Adrenal gland (tissue), 12 donors: Measurements from ENCODE around the gene SLC26A5. TPM values are rescaled to one million over a fixed set of nuclear protein-coding genes. Genes with fewer than 3 reads are reported as not detected.

Source experiments
- DNase-seq, 7 donors: peaks; one replicate each; pipeline ENCODE4 v3.0.0-alpha.2; 2019 to 2020
- H3K27ac ChIP-seq, 5 donors: fragments of 200-600 bp; sonication (generic) in 4 of 5; 1 replicate in 3 of 5; 2 replicates in 2 of 5; pipeline versions ENCODE4 v1.5.1 to v1.8.0; 2016 to 2020; ENCODE audit warnings: mild to moderate bottlenecking in 1 of 5
- H3K27me3 ChIP-seq: fragments of 200-600 bp; 2 replicates; pipeline ENCODE4 v1.8.0; 2021
- H3K36me3 ChIP-seq, 2 donors: fragments of 200-600 bp; replicated peaks in 1 of 2; 1 replicate in 1 of 2; 2 replicates in 1 of 2; pipeline versions ENCODE4 v1.5.1 to v1.8.0; 2018 to 2022
- H3K4me1 ChIP-seq, 2 donors: fragments of 200-600 bp; replicated peaks in 1 of 2; 1 replicate in 1 of 2; 2 replicates in 1 of 2; pipeline versions ENCODE4 v1.5.1 to v1.8.0; 2018 to 2021
- H3K4me3 ChIP-seq, 4 donors: fragments of 200-600 bp; sonication (generic) in 3 of 4; one replicate each; pipeline ENCODE4 v1.5.1; 2016 to 2018
- H3K9me3 ChIP-seq, 3 donors: fragments of 200-600 bp; sonication (generic) in 1 of 3; replicated peaks in 1 of 3; 1 replicate in 2 of 3; 2 replicates in 1 of 3; pipeline versions ENCODE4 v1.5.1 to v1.8.0; 2016 to 2021
- POLR2A ChIP-seq, 2 donors: fragments of 450-650 bp; IDR thresholded peaks; one replicate each; pipeline ENCODE4 v1.6.1; 2017; ENCODE audit warnings: antibody characterized with exemption in 2 of 2, mild to moderate bottlenecking in 2 of 2, moderate library complexity in 1 of 2
- WGBS, 4 donors: extraction: QIAGEN DNeasy Blood & Tissue Kit in 2 of 4; methylation state at CpG; one replicate each; pipeline versions ENCODE4 v1.1.5 to v1.1.7; 2013 to 2017; 5-methylcytosine and 5-hydroxymethylcytosine counted together
- intact Hi-C, 2 donors: fragments of 100-400 bp; cut with DNase I; formaldehyde crosslinking; loops; one replicate each; pipeline versions ENCODE4 v1.14.1 to v1.15.0; 2022 to 2023
- polyA plus RNA-seq, 3 donors: library from polyadenylated mRNA; stranded (reverse); fragments of 200-250 nt in 2 of 3; fragments of 350-450 nt in 1 of 3; fragmentation: Illumina TruSeq in 1 of 3; extraction: RNeasy Lipid Tissue Mini Kit (QIAGEN cat#74804) in 1 of 3; gene quantifications; one replicate each; pipeline ENCODE4 v1.2.3, GENCODE V29; 2013 to 2014
- total RNA-seq, 9 donors: library from RNA; depleted of rRNA in 4 of 9; stranded (reverse); fragments of >200 nt in 4 of 9; fragments of 120-200 nt in 1 of 9; fragmentation: NEBNext Ultra II Directional in 1 of 9; extraction: Animal tissue kit (Norgen Biotek cat#: 25700) in 1 of 9; gene quantifications; one replicate each; pipeline versions ENCODE4 v1.1.0 to v1.2.4, GENCODE V29; 2013 to 2023
- TF ChIP-seq, protein P1 (sequence below), 6 experiments: fragments of 450-650 bp in 4 of 6; fragments of 200-600 bp in 2 of 6; sonication (generic) in 1 of 6; IDR thresholded peaks; 1 replicate in 5 of 6; 2 replicates in 1 of 6; pipeline versions ENCODE4 v1.5.1 to v1.8.0; 2016 to 2021; ENCODE audit warnings: antibody characterized with exemption in 6 of 6, mild to moderate bottlenecking in 2 of 6, moderate library complexity in 1 of 6
- donor health status: healthy with polysubstance abuse.
- donor health status: Bipolar disorder and iron deficiency.
- donor health status: DM: yes; HTN: yes; CAD: no.
- donor health status: DM: no; HTN: no; CAD: no.
- donor health status: DM: no; HTN: no; CAD: no.
- donor health status: DM: yes; HTN: yes; CAD: no.

Gene SLC26A5
- total and polyA plus RNA-seq, 12 donors: 0.14 to 0.56 (median 0.34) TPM; not detected in 3

DNA sequence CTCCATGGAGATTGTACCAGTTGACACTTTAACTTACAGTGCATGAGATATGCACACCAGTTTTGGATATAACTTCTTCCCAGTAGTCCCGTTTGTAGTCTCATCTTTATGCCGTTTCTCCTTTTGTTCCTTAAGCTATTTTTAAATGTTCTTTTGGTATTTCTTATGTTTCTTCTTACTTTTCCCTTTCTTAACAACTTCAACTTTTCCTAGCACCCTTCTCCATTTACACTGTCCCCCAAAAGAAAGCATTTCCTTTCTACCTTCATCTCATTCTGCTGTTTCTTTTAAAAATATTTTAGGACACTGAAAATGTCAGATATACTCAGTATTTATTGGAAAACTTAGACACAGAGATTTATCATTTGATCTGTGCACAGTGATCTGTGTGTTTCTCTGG lies 97.0 kb downstream of the SLC26A5 start:
- intact Hi-C loops: no loop called here

DNA sequence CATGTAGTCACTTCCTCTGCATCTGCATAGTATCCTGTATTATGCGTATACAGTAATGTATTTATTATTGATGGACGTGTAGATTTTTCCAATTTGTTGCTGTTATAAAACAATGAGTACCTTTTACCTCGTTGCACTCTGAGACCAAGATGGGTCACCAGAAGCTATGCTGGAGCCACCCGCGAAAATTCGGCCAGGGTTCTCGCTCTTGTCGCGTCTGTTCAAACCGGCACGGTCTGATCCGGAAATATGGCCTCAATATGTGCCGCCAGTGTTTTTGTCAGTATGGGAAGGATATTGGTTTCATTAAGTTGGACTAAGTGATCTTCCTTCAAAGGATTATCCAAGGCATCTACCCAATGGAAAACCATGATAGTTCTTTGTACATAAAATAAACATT lies 97.6 kb downstream of the SLC26A5 start:
- DNase-seq: no peak
- peaks cover 12 to 48% of the 10 kb centered on the region in 2 donors for H3K4me1 ChIP-seq
- 7 to 27% (median 15%) methylated on average over 13 of the region's 13 CpGs for WGBS, 4 donors
- peaks cover 0 to 11% of the 10 kb centered on the region in 2 donors for H3K36me3 ChIP-seq
- H3K27me3 ChIP-seq: no peaks in the 10 kb centered on the region
- peak overlapping the region in 2 of 4 donors; percentile 72 to 75 for H3K4me3 ChIP-seq
- intact Hi-C loops: no loop called here
- H3K9me3 ChIP-seq: no peaks in the 10 kb centered on the region
- no peak for TF ChIP-seq POLR2A (IDR thresholded peaks at IDR 0.05)
- TF ChIP-seq, protein P1, sequence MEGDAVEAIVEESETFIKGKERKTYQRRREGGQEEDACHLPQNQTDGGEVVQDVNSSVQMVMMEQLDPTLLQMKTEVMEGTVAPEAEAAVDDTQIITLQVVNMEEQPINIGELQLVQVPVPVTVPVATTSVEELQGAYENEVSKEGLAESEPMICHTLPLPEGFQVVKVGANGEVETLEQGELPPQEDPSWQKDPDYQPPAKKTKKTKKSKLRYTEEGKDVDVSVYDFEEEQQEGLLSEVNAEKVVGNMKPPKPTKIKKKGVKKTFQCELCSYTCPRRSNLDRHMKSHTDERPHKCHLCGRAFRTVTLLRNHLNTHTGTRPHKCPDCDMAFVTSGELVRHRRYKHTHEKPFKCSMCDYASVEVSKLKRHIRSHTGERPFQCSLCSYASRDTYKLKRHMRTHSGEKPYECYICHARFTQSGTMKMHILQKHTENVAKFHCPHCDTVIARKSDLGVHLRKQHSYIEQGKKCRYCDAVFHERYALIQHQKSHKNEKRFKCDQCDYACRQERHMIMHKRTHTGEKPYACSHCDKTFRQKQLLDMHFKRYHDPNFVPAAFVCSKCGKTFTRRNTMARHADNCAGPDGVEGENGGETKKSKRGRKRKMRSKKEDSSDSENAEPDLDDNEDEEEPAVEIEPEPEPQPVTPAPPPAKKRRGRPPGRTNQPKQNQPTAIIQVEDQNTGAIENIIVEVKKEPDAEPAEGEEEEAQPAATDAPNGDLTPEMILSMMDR (IDR thresholded peaks at IDR 0.05): no peak
- peak overlapping the region in 1 of 5 donors; percentile 94 for H3K27ac ChIP-seq

More for the DNA sequence above, 97.0 kb downstream of the SLC26A5 start:
- H3K27me3 ChIP-seq: no peaks in the 10 kb centered on the region
- peaks cover 8 to 45% of the 10 kb centered on the region in 2 donors for H3K4me1 ChIP-seq
- H3K9me3 ChIP-seq: no peaks in the 10 kb centered on the region
- DNase-seq: no peak
- WGBS, 4 donors: 19 to 28% (median 27%) methylated on average over 2 of the region's 2 CpGs
- TF ChIP-seq POLR2A (IDR thresholded peaks at IDR 0.05): no peak
- TF ChIP-seq, protein P1 (IDR thresholded peaks at IDR 0.05): no peak
- peaks cover 0 to 13% of the 10 kb centered on the region in 2 donors for H3K36me3 ChIP-seq
- H3K4me3 ChIP-seq: peak overlapping the region in 1 of 4 donors; percentile 75
- no peak overlapping the region for H3K27ac ChIP-seq

DNA sequence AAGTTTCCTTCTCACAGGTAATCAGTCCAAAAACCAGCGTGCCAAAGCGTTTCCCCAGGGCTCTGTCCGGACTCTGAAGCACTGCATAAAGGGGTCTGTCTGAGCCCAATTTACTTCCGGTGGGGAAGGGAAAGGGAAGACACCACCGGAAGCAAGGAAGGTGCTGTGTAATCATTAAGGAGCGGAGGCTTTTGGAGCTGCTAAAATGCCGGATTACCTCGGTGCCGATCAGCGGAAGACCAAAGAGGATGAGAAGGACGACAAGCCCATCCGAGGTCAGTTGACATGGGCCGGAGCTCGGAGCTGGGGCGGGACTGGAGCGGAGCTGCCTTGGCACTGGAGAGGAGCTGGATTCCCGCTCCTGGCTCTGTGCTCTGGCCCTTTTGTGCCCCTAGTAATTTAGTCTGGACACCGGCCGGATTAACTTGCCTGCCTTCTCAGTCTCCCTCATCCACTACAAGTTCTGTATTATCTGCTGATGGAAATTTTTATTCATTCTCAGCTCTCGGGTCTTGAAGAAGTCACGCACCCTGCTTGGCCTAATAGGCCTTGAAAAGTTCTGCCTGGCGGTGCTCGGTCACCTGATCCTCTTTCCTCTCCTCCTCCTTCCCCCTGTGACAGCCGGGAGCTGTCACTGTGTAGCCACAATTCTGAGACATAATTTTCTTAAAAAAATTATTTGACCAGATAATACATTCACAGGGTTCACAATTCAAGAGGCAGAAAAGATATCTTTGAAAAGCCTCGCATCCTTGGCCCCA lies 98.3 kb downstream of the SLC26A5 start, which contains the start of gene PSMC2:
Gene PSMC2 (plus strand): TSS at position 137 of the 761 bp plus-strand sequence. CDS start 69 bp downstream, at position 206.
- H3K36me3 ChIP-seq: peaks cover 0 to 5% of the 10 kb centered on the region in 2 donors
- 1% methylated on average over 15 to 25 of the region's 25 CpGs for WGBS, 4 donors
- intact Hi-C loops: no loop called here
- H3K9me3 ChIP-seq: no peaks in the 10 kb centered on the region
- H3K27me3 ChIP-seq: no peaks in the 10 kb centered on the region
- peak within 1 kb of the TSS; percentile 92 to 94 (median 93) for H3K27ac ChIP-seq
- H3K4me1 ChIP-seq: peaks cover 12 to 50% of the 10 kb centered on the region in 2 donors
- DNase-seq: peak; percentile 68 to 92 (median 83)
- peak within 1 kb of the TSS; percentile 63 to 75 (median 74) for H3K4me3 ChIP-seq
- peak; percentile 59 to 74 for TF ChIP-seq POLR2A (IDR thresholded peaks at IDR 0.05)
- TF ChIP-seq, protein P1 (IDR thresholded peaks at IDR 0.05): no peak

DNA sequence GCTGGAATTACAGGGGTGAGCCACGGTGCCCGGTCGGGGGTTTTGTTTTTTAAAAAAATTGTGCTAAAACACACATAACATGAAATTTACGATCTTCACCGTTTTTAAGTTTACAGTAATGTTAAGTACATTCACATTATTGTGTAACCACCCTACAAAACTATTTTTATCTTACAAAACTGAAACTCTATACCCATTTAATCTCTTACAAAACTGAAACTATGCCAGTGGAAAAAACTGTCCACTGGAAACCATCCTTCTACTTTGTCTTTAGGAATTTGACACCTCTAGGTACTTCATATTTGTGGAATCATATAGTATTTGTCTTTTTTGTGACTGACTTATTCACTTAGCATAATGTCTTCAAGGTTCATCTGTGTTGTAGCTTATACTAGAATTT lies 99.6 kb downstream of the SLC26A5 start:
- Histone ChIP-seq H3K27ac (no peak overlapping the region), H3K4me3 (no peak overlapping the region), H3K9me3 (no peaks in the 10 kb centered on the region), H3K4me1 (peaks cover 12 to 48% of the 10 kb centered on the region in 2 donors), H3K36me3 (peaks cover 0 to 2% of the 10 kb centered on the region in 2 donors), H3K27me3 (no peaks in the 10 kb centered on the region)
- 82 to 93% (median 86%) methylated on average over 5 of the region's 5 CpGs for WGBS, 4 donors
- TF ChIP-seq POLR2A (IDR thresholded peaks at IDR 0.05): no peak
- TF ChIP-seq, protein P1 (IDR thresholded peaks at IDR 0.05): no peak
- no peak for DNase-seq
- intact Hi-C loops: no loop called here
